Measurements from ENCODE around the gene PSME3IP1.

GRCh38 chr16:57172721-57173290, 13.0 kb downstream of the PSME3IP1 start:
- TF ChIP-seq CTCF (optimal IDR thresholded peaks at IDR 0.05 in 1 of 3, IDR thresholded peaks at IDR 0.05 in 1 of 3, conservative IDR thresholded peaks at IDR 0.05 in 1 of 3; ENCODE audit: extremely low read depth in 1 of 3, insufficient read depth in 2 of 3, low read length in 3 of 3) (no peak), EZH2 (IDR thresholded peaks at IDR 0.05; ENCODE audit: low read length) (no peak)
